Activated naive CD4-positive, alpha-beta T cell treated with anti-CD3 and anti-CD28 coated beads, Interleukin-2, amount 50 U/mL, for 72 hours (primary cell): ENCODE results near the gene QPRT. TPM values are rescaled to one million over a fixed set of nuclear protein-coding genes. Genes with fewer than 3 reads are reported as not detected.
"Not testable (repeated sequence)": the region's sequence is repeated elsewhere in the genome, so short reads cannot be mapped to it uniquely, and the experiment has no call there.

Source experiments
- ATAC-seq, 2 donors: fragments of 150-1000 bp; cut with Tn5 transposase; 2 replicates each; pipeline ENCODE4 v1.10.0; 2021; ENCODE audit warnings: mild to moderate bottlenecking in 2 of 2, moderate library complexity in 2 of 2
- DNase-seq, 2 donors: peaks; one replicate each; pipeline ENCODE4 v3.0.0; 2021 to 2022; ENCODE audit warnings: low spot score in 2 of 2
- H3K27ac Mint-ChIP-seq, 2 donors: one replicate each; pipeline ENCODE4 v1.8.0; 2022; ENCODE audit warnings: mild to moderate bottlenecking in 2 of 2, mixed read lengths in 2 of 2
- H3K36me3 Mint-ChIP-seq, 2 donors: one replicate each; pipeline ENCODE4 v1.8.0; 2022; ENCODE audit warnings: mixed read lengths in 2 of 2
- H3K9me3 Mint-ChIP-seq, 2 donors: one replicate each; pipeline ENCODE4 v1.8.0; 2022; ENCODE audit warnings: mixed read lengths in 2 of 2
- total RNA-seq, 2 donors: library from RNA; stranded (reverse); gene quantifications; one replicate each; pipeline ENCODE4 v1.2.3, GENCODE V29; 2022

QPRT gene
- total RNA-seq, 2 donors from 2014 or later: 10.1 to 14.5 TPM

GRCh38 chr16:29721167-29721879 is 42.3 kb downstream of the QPRT start:
- ATAC-seq: peak; percentile 55 to 75
- peak overlapping the region; percentile 50 to 63 for H3K27ac Mint-ChIP-seq
- not testable (repeated sequence) for H3K9me3 Mint-ChIP-seq

GRCh38 chr16:29726845-29727377 is 47.9 kb downstream of the QPRT start:
- no peak for ATAC-seq

More at GRCh38 chr16:29721167-29721879, 42.3 kb downstream of the QPRT start:
- not testable (repeated sequence) for H3K36me3 Mint-ChIP-seq
- DNase-seq: peak; percentile 41 to 62

GRCh38 chr16:29727452-29727851 is 48.5 kb downstream of the QPRT start:
- no peak overlapping the region for H3K27ac Mint-ChIP-seq
- H3K9me3 Mint-ChIP-seq: peaks cover 0 to 7% of the 10 kb centered on the region in 2 donors
- H3K36me3 Mint-ChIP-seq: peaks cover 0 to 12% of the 10 kb centered on the region in 2 donors
- ATAC-seq (no peak), DNase-seq (no peak)

More at GRCh38 chr16:29726845-29727377, 47.9 kb downstream of the QPRT start:
- H3K9me3 Mint-ChIP-seq: peaks cover 0 to 3% of the 10 kb centered on the region in 2 donors
- no peak overlapping the region for H3K27ac Mint-ChIP-seq
- H3K36me3 Mint-ChIP-seq: peaks cover 0 to 7% of the 10 kb centered on the region in 2 donors
- DNase-seq: no peak

- H3K9me3 Mint-ChIP-seq: peaks cover 0 to 12% of the 10 kb centered on the region in 2 donors
- H3K27ac Mint-ChIP-seq: no peak overlapping the region
- H3K36me3 Mint-ChIP-seq: peaks cover 0 to 24% of the 10 kb centered on the region in 2 donors
- ATAC-seq: no peak
- DNase-seq: no peak
Measured at GRCh38 chr16:29729116-29729521, 50.1 kb downstream of the QPRT start.

- DNase-seq (no peak), ATAC-seq (no peak)
- Mint-ChIP-seq H3K36me3 (peaks cover 0 to 30% of the 10 kb centered on the region in 2 donors), H3K9me3 (peaks cover 0 to 16% of the 10 kb centered on the region in 2 donors), H3K27ac (peak overlapping the region in 1 of 2 donors; percentile 82)
Measured at GRCh38 chr16:29730649-29731048, 51.7 kb downstream of the QPRT start.

GRCh38 chr16:29731768-29732601 is 53.0 kb downstream of the QPRT start:
- ATAC-seq (peak; percentile 91 to 95), DNase-seq (peak; percentile 65 to 74)
- Mint-ChIP-seq H3K36me3 (peaks cover 0 to 30% of the 10 kb centered on the region in 2 donors), H3K9me3 (peaks cover 0 to 16% of the 10 kb centered on the region in 2 donors), H3K27ac (peak overlapping the region; percentile 88 to 93)

GRCh38 chr16:29734786-29735185 is 55.8 kb downstream of the QPRT start:
- H3K9me3 Mint-ChIP-seq: peaks cover under 1 to 16% of the 10 kb centered on the region in 2 donors

GRCh38 chr16:29736112-29736511 is 57.1 kb downstream of the QPRT start:
- peaks cover 0 to 27% of the 10 kb centered on the region in 2 donors for H3K36me3 Mint-ChIP-seq
- peaks cover 4 to 15% of the 10 kb centered on the region in 2 donors for H3K9me3 Mint-ChIP-seq
- no peak for ATAC-seq
- DNase-seq: no peak
- no peak overlapping the region for H3K27ac Mint-ChIP-seq

More at GRCh38 chr16:29734786-29735185, 55.8 kb downstream of the QPRT start:
- DNase-seq (no peak), ATAC-seq (no peak)
- H3K36me3 Mint-ChIP-seq: peaks cover 0 to 30% of the 10 kb centered on the region in 2 donors
- no peak overlapping the region for H3K27ac Mint-ChIP-seq

- peaks cover 0 to 24% of the 10 kb centered on the region in 2 donors for H3K36me3 Mint-ChIP-seq
Measured at GRCh38 chr16:29736764-29737163, 57.8 kb downstream of the QPRT start.

GRCh38 chr16:29737713-29738112 is 58.7 kb downstream of the QPRT start:
- no peak overlapping the region for H3K27ac Mint-ChIP-seq
- ATAC-seq (no peak), DNase-seq (no peak)
- H3K9me3 Mint-ChIP-seq: peaks cover 4 to 9% of the 10 kb centered on the region in 2 donors
- H3K36me3 Mint-ChIP-seq: peaks cover 0 to 17% of the 10 kb centered on the region in 2 donors

More at GRCh38 chr16:29736764-29737163, 57.8 kb downstream of the QPRT start:
- Mint-ChIP-seq H3K27ac (no peak overlapping the region), H3K9me3 (peaks cover 4 to 13% of the 10 kb centered on the region in 2 donors)
- DNase-seq (no peak), ATAC-seq (no peak)

GRCh38 chr16:29738514-29738913 is 59.5 kb downstream of the QPRT start:
- Mint-ChIP-seq H3K9me3 (peaks cover 4% of the 10 kb centered on the region in 2 donors), H3K27ac (peak overlapping the region in 1 of 2 donors; percentile 33), H3K36me3 (peaks cover 0 to 18% of the 10 kb centered on the region in 2 donors)
- ATAC-seq (peak; percentile 76 to 82), DNase-seq (no peak)

- ATAC-seq: not testable (repeated sequence)
Measured at GRCh38 chr16:29739927-29740629, 61.1 kb downstream of the QPRT start.

GRCh38 chr16:29740630-29741015 is 61.6 kb downstream of the QPRT start:
- H3K27ac Mint-ChIP-seq, ATAC-seq, H3K9me3 Mint-ChIP-seq, DNase-seq: not testable (repeated sequence)
- H3K36me3 Mint-ChIP-seq: peaks cover 7 to 27% of the 10 kb centered on the region in 2 donors

More at GRCh38 chr16:29739927-29740629, 61.1 kb downstream of the QPRT start:
- DNase-seq, H3K9me3 Mint-ChIP-seq, H3K27ac Mint-ChIP-seq: not testable (repeated sequence)
- H3K36me3 Mint-ChIP-seq: peaks cover 6 to 21% of the 10 kb centered on the region in 2 donors

GRCh38 chr16:29742683-29743275 is 63.8 kb downstream of the QPRT start:
- no peak for DNase-seq
- Mint-ChIP-seq H3K36me3 (peaks cover 7 to 31% of the 10 kb centered on the region in 2 donors), H3K27ac (peak overlapping the region; percentile 40 to 98), H3K9me3 (peaks cover 0 to 4% of the 10 kb centered on the region in 2 donors)
- no peak for ATAC-seq

- peak overlapping the region in 1 of 2 donors; percentile 98 for H3K27ac Mint-ChIP-seq
- peaks cover 7 to 31% of the 10 kb centered on the region in 2 donors for H3K36me3 Mint-ChIP-seq
- H3K9me3 Mint-ChIP-seq: peaks cover 0 to 4% of the 10 kb centered on the region in 2 donors
- no peak for DNase-seq
- no peak for ATAC-seq
Measured at GRCh38 chr16:29743475-29743826, 64.5 kb downstream of the QPRT start.
